Measurements from ENCODE around the gene IER3.

DNA sequence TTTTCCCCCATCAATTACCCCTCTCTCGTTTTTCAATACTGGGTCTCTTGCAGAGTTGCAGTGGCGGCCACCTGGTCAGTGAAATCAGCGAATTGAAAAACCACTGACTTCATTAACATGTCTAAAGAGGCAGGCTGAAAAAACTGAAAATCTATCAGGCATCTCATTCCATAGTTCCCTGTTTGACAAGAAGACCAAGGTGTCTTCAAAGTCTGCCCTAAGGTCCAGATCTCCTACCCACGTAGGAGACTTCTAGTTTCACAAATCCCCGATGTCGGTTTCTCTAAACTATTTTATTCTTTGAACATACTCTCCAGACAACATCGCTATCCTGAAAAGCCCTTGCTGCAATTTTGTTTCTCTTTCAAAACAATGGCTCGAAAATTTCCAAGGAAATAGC lies 25.0 kb downstream of the IER3 start:
- TF ChIP-seq ESRRA (IDR thresholded peaks at IDR 0.05; ENCODE audit: borderline replicate concordance, low read length), result no peak
- no peak for TF ChIP-seq HDAC2 (IDR thresholded peaks at IDR 0.05)
- TF ChIP-seq, protein P1, sequence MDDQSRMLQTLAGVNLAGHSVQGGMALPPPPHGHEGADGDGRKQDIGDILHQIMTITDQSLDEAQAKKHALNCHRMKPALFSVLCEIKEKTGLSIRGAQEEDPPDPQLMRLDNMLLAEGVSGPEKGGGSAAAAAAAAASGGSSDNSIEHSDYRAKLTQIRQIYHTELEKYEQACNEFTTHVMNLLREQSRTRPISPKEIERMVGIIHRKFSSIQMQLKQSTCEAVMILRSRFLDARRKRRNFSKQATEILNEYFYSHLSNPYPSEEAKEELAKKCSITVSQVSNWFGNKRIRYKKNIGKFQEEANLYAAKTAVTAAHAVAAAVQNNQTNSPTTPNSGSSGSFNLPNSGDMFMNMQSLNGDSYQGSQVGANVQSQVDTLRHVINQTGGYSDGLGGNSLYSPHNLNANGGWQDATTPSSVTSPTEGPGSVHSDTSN (IDR thresholded peaks at IDR 0.05), result no peak
- TF ChIP-seq SREBF2 (IDR thresholded peaks at IDR 0.05), result no peak
- no peak for TF ChIP-seq ZNF302 (CRISPR knock-in tag; IDR thresholded peaks at IDR 0.05)
